ENCODE data around the gene SEMA3A.
"Not testable (repeated sequence)": the region's sequence is repeated elsewhere in the genome, so short reads cannot be mapped to it uniquely, and the experiment has no call there.

SEMA3A gene

GRCh38 chr7:84057576-84057975 is 137.0 kb downstream of the SEMA3A start:
- DNase-seq = no peak

GRCh38 chr7:84055904-84056605 is 138.5 kb downstream of the SEMA3A start:
- DNase-seq = no peak

GRCh38 chr7:84055199-84055598 is 139.4 kb downstream of the SEMA3A start:
- DNase-seq = not testable (repeated sequence)

- no peak for DNase-seq
Measured at GRCh38 chr7:84049071-84049836, 145.3 kb downstream of the SEMA3A start.

GRCh38 chr7:84047085-84047484 is 147.5 kb downstream of the SEMA3A start:
- DNase-seq = no peak

GRCh38 chr7:84044834-84045233 is 149.8 kb downstream of the SEMA3A start:
- no peak for DNase-seq

- DNase-seq = no peak
Measured at GRCh38 chr7:84043661-84044191, 150.9 kb downstream of the SEMA3A start.

- no peak for DNase-seq
Measured at GRCh38 chr7:84042110-84042539, 152.5 kb downstream of the SEMA3A start.

- DNase-seq = no peak
Measured at GRCh38 chr7:84041649-84042048, 152.9 kb downstream of the SEMA3A start.

- DNase-seq = no peak
Measured at GRCh38 chr7:84040355-84040754, 154.2 kb downstream of the SEMA3A start.

GRCh38 chr7:84039432-84039831 is 155.2 kb downstream of the SEMA3A start:
- DNase-seq = no peak

- no peak for DNase-seq
Measured at GRCh38 chr7:84027678-84028077, 166.9 kb downstream of the SEMA3A start.

GRCh38 chr7:84025332-84025927 is 169.2 kb downstream of the SEMA3A start:
- DNase-seq = no peak

GRCh38 chr7:84022684-84023308 is 171.8 kb downstream of the SEMA3A start:
- DNase-seq = no peak

GRCh38 chr7:84022009-84022408 is 172.6 kb downstream of the SEMA3A start:
- no peak for DNase-seq

- DNase-seq = no peak
Measured at GRCh38 chr7:84021292-84021908, 173.2 kb downstream of the SEMA3A start.

- DNase-seq = no peak
Measured at GRCh38 chr7:84017651-84018050, 176.9 kb downstream of the SEMA3A start.

GRCh38 chr7:84013616-84014240 is 180.9 kb downstream of the SEMA3A start:
- DNase-seq = no peak

- no peak for DNase-seq
Measured at GRCh38 chr7:84009782-84010181, 184.8 kb downstream of the SEMA3A start.

- DNase-seq = no peak
Measured at GRCh38 chr7:84009051-84009450, 185.5 kb downstream of the SEMA3A start.

GRCh38 chr7:84003191-84003590 is 191.4 kb downstream of the SEMA3A start:
- DNase-seq = no peak

- DNase-seq = no peak
Measured at GRCh38 chr7:84002348-84002747, 192.2 kb downstream of the SEMA3A start.
